Measurements from ENCODE around the gene EP300. TPM values are rescaled to one million over a fixed set of nuclear protein-coding genes. Genes with fewer than 3 reads are reported as not detected.

The EP300 gene
- total and polyA plus RNA-seq, 11 donors = 11.4 to 58.0 (median 34.7) TPM

DNA sequence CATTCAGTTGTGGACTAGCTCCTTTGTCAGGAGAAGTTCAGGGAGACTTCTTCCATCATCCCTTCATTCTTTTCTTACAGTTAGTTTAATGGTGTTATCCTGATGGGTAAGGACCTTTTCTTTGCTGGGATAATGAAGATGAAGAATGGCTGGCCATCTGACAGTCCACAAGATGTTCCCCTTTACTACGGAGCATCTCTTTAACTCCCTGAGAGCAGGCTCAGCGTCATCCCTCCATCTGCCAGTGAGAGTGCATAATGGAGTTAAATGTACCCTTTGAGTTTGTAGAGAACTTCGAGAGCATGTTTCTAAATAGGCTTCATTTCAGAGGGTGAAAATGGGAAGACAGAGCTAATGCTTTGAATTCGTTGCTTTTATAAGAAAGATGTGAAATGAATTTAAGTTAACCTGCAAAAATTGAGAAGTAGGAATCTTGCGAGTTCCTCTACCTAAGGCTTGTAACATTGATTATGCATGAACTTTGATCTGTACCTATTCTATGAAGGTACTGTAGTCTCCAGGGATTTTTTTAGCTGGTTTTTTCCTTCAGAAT, 1.7 kb downstream of the EP300 start:
- TF ChIP-seq, protein P1, sequence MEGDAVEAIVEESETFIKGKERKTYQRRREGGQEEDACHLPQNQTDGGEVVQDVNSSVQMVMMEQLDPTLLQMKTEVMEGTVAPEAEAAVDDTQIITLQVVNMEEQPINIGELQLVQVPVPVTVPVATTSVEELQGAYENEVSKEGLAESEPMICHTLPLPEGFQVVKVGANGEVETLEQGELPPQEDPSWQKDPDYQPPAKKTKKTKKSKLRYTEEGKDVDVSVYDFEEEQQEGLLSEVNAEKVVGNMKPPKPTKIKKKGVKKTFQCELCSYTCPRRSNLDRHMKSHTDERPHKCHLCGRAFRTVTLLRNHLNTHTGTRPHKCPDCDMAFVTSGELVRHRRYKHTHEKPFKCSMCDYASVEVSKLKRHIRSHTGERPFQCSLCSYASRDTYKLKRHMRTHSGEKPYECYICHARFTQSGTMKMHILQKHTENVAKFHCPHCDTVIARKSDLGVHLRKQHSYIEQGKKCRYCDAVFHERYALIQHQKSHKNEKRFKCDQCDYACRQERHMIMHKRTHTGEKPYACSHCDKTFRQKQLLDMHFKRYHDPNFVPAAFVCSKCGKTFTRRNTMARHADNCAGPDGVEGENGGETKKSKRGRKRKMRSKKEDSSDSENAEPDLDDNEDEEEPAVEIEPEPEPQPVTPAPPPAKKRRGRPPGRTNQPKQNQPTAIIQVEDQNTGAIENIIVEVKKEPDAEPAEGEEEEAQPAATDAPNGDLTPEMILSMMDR (IDR thresholded peaks at IDR 0.05) = no peak
- no peak for TF ChIP-seq POLR2A (IDR thresholded peaks at IDR 0.05)
- no peaks in the 10 kb centered on the region for H3K27me3 ChIP-seq
- DNase-seq (no peak), ATAC-seq (no peak)
- H3K4me3 ChIP-seq = peak overlapping the region; percentile 72 to 100 (median 86)
- H3K36me3 ChIP-seq = peaks cover 0 to 1% (median 0%) of the 10 kb centered on the region in 9 donors
- H3K9me3 ChIP-seq = no peaks in the 10 kb centered on the region
- intact Hi-C loops (cut with DNase I) = loop anchor here in 4 of 10 donors (5.0 to 10.0 kb wide), 4 partner anchors 72 to 288 kb away; partner anchors contain the start of genes RBX1 (in 1 of the 4) and TEF (in 1 of the 4)
- peaks cover 15 to 61% (median 48%) of the 10 kb centered on the region in 12 donors for H3K4me1 ChIP-seq
- H3K27ac ChIP-seq = peak overlapping the region in 7 of 12 donors; percentile 5 to 100 (median 100)
- 3 to 6% (median 5%) methylated on average over 5 of the region's 5 CpGs for WGBS, 4 donors

DNA sequence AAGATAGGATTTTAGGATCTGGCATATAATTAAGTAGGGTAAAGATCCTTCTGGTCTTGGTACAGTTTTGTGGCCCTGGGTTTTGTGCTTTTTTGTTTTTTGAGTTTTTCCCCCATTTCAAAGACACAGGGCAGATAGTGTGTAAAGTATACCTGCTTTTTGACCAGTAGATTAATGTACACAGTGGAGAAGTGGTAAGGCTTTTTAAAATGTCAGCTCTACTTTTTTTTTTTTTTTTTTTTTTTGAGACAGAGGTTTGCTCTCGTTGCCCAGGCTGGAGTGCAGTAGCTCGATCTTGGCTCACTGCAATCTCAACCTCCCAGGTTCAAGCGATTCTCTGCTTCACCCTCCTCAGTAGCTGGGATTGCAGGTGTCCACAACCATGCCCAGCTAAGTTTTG, 4.0 kb downstream of the EP300 start:
- WGBS, 4 donors = 48 to 66% (median 58%) methylated on average over 3 of the region's 3 CpGs
- peak overlapping the region in 1 of 12 donors; percentile 72 for H3K4me3 ChIP-seq
- TF ChIP-seq, protein P1 (IDR thresholded peaks at IDR 0.05) = no peak
- no peak for TF ChIP-seq POLR2A (IDR thresholded peaks at IDR 0.05)
- H3K36me3 ChIP-seq = peaks cover 0 to 23% (median 0%) of the 10 kb centered on the region in 9 donors
- H3K27me3 ChIP-seq = no peaks in the 10 kb centered on the region
- ATAC-seq (no peak), DNase-seq (no peak)
- H3K4me1 ChIP-seq = peaks cover 15 to 80% (median 63%) of the 10 kb centered on the region in 12 donors
- intact Hi-C loops (cut with DNase I) = loop anchor here in 1 of 10 donors (10.0 kb wide), 1 partner anchor 172 kb away; no protein-coding TSS in a partner anchor
- H3K27ac ChIP-seq = no peak overlapping the region
- no peaks in the 10 kb centered on the region for H3K9me3 ChIP-seq

DNA sequence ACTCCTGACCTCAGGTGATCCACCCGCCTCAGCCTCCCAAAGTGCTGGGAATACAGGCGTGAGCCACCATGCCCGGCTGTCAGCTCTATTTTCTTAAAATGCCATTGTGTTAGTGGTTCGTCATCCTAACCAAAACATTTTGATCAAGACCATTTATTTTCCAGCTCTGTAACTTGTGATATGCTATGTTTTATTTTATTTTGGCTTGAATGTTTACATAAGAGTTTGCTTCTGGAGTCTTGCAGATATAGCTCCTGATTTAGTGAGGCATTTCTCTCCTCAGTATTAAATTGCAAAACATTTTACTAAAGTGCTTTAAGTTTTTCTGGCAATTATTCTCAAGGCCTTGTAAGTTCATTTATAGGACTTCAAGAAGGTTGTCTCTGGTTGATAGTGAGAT, 4.4 kb downstream of the EP300 start:
- intact Hi-C loops (cut with DNase I) = loop anchor here in 1 of 10 donors (10.0 kb wide), 1 partner anchor 172 kb away; no protein-coding TSS in a partner anchor
- no peak for TF ChIP-seq POLR2A (IDR thresholded peaks at IDR 0.05)
- TF ChIP-seq, protein P1 (IDR thresholded peaks at IDR 0.05) = no peak

DNA sequence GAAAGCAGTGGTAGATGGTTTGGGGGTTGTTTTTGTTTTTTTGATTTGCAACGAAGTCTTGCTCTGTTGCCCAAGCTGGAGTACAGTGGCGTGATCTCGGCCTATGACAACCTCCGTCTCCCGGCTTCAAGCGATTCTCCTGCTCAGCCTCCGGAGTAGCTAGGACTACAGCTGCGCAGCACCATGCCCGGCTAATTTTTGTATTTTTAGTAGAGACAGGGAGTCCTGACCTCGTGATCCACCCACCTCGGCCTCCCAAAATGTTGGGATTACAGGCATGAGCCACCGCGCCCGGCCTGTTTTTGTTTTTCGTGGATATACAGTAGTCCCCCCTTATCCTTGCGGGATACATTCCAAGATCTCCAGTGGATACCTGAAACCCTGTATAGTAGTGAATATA, 6.6 kb downstream of the EP300 start:
- Histone ChIP-seq H3K27me3 (no peaks in the 10 kb centered on the region), H3K9me3 (no peaks in the 10 kb centered on the region), H3K4me3 (no peak overlapping the region), H3K4me1 (peaks cover 10 to 96% (median 74%) of the 10 kb centered on the region in 12 donors), H3K36me3 (peaks cover 0 to 25% (median 0%) of the 10 kb centered on the region in 9 donors), H3K27ac (no peak overlapping the region)
- TF ChIP-seq, protein P1 (IDR thresholded peaks at IDR 0.05) = no peak
- TF ChIP-seq POLR2A (IDR thresholded peaks at IDR 0.05) = no peak
- DNase-seq (no peak), ATAC-seq (no peak)
- intact Hi-C loops (cut with DNase I) = loop anchor here in 1 of 10 donors (10.0 kb wide), 1 partner anchor 174 kb away; no protein-coding TSS in a partner anchor
- WGBS, 4 donors = 73 to 86% (median 79%) methylated on average over 16 of the region's 16 CpGs

More for the DNA sequence above, 4.4 kb downstream of the EP300 start:
- DNase-seq (no peak), ATAC-seq (no peak)
- peak overlapping the region in 1 of 12 donors; percentile 25 for H3K27ac ChIP-seq
- no peak overlapping the region for H3K4me3 ChIP-seq
- peaks cover 15 to 84% (median 66%) of the 10 kb centered on the region in 12 donors for H3K4me1 ChIP-seq
- no peaks in the 10 kb centered on the region for H3K9me3 ChIP-seq
- WGBS, 4 donors = 79 to 91% (median 85%) methylated on average over 4 of the region's 4 CpGs
- peaks cover 0 to 23% (median 0%) of the 10 kb centered on the region in 9 donors for H3K36me3 ChIP-seq
- no peaks in the 10 kb centered on the region for H3K27me3 ChIP-seq
